Measurements from ENCODE around the gene IRX4.

Gene IRX4

DNA sequence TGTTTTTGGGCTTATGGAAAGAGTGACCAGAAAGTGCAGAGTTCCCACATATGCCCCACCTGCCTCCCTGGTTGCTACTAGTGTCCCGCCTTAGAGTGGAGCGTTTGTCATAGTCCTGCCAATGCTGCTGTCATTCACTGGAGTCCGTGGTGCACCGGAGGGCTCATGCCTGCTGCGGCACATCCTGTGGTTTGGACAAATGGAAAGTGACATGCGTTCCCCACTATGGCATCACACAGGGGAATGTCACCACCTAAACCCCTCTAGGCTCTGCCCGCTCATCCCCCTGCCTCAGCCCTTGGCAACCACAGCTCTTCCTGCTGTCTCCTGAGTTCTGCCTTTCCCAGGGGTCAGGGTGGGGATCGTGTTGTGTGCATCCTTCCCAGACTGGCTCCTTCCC, 29.2 kb downstream of the IRX4 start:
- no peak overlapping the region for H3K27ac ChIP-seq (ENCODE audit: low read length)
- no peak overlapping the region for H3K4me2 ChIP-seq (ENCODE audit: insufficient read depth, low read length)

DNA sequence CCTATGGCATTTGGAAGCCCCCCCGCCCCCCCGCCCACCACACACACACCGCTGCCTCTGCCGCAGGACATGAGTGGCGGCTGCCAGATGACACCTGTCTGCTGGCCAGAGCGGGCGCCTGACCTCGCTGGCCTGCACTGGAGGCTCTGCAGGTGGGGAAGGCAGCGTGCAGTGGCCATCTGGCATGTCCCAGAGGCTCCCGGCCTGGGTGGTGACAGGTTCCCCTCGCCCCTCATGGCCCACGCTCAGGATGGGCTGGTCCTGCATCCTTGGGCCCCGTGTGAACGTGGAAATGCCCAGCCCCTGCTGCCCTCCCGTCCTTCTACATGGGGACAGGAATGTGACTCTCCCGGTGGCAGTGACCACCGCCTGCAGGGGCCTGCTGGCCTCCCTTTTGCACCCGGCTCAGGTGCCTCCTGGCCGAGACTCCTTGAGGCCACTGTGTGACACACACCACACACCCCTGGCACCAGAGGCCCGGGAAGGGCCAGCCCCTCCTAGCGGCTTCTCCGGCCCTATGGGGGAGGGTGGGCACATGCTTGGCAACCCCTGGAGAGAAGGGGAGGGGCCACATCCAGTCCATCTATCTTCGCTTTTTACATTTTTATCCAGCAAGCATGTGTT, 30.3 kb downstream of the IRX4 start:
- Histone ChIP-seq H4K20me1 (ENCODE audit: insufficient read depth, low read length) (0 out of 2 replicates have a peak, but pooled peaks cover 3% of the 10 kb centered on the region), H3K9me3 (ENCODE audit: insufficient read depth, low read length, severe bottlenecking) (no peaks in the 10 kb centered on the region), H3K27ac (ENCODE audit: low read length) (no peak overlapping the region), H3K4me2 (ENCODE audit: insufficient read depth, low read length) (no peak overlapping the region), H3K4me1 (ENCODE audit: insufficient read depth, low read length) (no peaks in the 10 kb centered on the region), H3K36me3 (ENCODE audit: insufficient read depth, low read length) (no peaks in the 10 kb centered on the region), H3K9ac (ENCODE audit: low read depth, low read length) (no peak overlapping the region), H2AFZ (ENCODE audit: low read depth, low read length) (no peak overlapping the region), H3K27me3 (ENCODE audit: insufficient read depth, low read length, poor library complexity) (no peaks in the 10 kb centered on the region), H3K79me2 (ENCODE audit: insufficient read depth, low read length) (no peaks in the 10 kb centered on the region), H3K4me3 (ENCODE audit: low read depth in 1 of 2, low read length in 2 of 2) (no peak overlapping the region)
- TF ChIP-seq, protein P1, sequence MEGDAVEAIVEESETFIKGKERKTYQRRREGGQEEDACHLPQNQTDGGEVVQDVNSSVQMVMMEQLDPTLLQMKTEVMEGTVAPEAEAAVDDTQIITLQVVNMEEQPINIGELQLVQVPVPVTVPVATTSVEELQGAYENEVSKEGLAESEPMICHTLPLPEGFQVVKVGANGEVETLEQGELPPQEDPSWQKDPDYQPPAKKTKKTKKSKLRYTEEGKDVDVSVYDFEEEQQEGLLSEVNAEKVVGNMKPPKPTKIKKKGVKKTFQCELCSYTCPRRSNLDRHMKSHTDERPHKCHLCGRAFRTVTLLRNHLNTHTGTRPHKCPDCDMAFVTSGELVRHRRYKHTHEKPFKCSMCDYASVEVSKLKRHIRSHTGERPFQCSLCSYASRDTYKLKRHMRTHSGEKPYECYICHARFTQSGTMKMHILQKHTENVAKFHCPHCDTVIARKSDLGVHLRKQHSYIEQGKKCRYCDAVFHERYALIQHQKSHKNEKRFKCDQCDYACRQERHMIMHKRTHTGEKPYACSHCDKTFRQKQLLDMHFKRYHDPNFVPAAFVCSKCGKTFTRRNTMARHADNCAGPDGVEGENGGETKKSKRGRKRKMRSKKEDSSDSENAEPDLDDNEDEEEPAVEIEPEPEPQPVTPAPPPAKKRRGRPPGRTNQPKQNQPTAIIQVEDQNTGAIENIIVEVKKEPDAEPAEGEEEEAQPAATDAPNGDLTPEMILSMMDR (IDR thresholded peaks at IDR 0.05; ENCODE audit: borderline replicate concordance, extremely low read depth, low read length, poor library complexity, severe bottlenecking), result no peak
- no peak for TF ChIP-seq EZH2 (IDR thresholded peaks at IDR 0.05; ENCODE audit: borderline replicate concordance, low read depth, low read length, severe bottlenecking)
- ATAC-seq (ENCODE audit: insufficient read depth, low read depth) (no peak), DNase-seq (no peak)

More for the DNA sequence above, 29.2 kb downstream of the IRX4 start:
- Histone ChIP-seq H3K27me3 (ENCODE audit: insufficient read depth, low read length, poor library complexity) (no peaks in the 10 kb centered on the region), H3K9me3 (ENCODE audit: insufficient read depth, low read length, severe bottlenecking) (no peaks in the 10 kb centered on the region), H3K4me1 (ENCODE audit: insufficient read depth, low read length) (no peaks in the 10 kb centered on the region), H2AFZ (ENCODE audit: low read depth, low read length) (no peak overlapping the region), H3K79me2 (ENCODE audit: insufficient read depth, low read length) (no peaks in the 10 kb centered on the region), H3K9ac (ENCODE audit: low read depth, low read length) (no peak overlapping the region), H3K36me3 (ENCODE audit: insufficient read depth, low read length) (no peaks in the 10 kb centered on the region), H3K4me3 (ENCODE audit: low read depth in 1 of 2, low read length in 2 of 2) (no peak overlapping the region), H4K20me1 (ENCODE audit: insufficient read depth, low read length) (0 out of 2 replicates have a peak, but pooled peaks cover 3% of the 10 kb centered on the region)
- TF ChIP-seq EZH2 (IDR thresholded peaks at IDR 0.05; ENCODE audit: borderline replicate concordance, low read depth, low read length, severe bottlenecking), result no peak
- TF ChIP-seq, protein P1 (IDR thresholded peaks at IDR 0.05; ENCODE audit: borderline replicate concordance, extremely low read depth, low read length, poor library complexity, severe bottlenecking), result no peak
- DNase-seq (no peak), ATAC-seq (ENCODE audit: insufficient read depth, low read depth) (no peak)

DNA sequence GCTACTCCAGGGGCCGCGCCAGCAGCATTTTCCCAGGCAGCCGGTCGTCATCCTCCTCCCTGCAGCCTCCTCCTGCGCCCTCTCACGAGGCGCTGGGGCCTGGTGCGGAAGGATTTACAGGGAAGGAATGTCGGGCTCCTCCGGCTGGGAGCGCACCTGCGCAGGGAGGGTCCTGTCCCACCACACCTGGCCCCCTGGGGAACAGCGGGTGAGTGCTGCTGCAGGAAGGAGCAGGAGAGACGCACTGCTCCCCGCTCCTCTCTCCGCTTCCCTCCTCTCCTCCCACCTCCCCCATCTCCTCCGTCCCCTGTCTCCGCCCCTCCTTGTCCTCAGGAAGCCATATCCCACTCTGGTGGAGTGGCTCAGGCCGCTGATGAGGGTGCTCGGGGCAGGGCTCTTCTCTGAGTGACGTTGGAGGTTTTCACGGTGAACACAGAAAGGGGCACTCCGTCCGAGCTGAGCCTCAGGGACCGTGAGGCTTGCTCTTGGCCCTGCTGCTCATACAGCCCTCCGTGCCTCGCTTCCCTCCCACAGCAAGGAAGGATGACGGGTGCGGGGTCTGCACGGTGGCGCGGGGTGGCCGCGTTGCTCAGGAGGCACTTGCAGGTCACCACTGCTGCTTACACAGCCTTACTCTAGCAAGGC, 31.3 kb downstream of the IRX4 start:
- 0 out of 2 replicates have a peak, but pooled peaks cover 3% of the 10 kb centered on the region for H4K20me1 ChIP-seq (ENCODE audit: insufficient read depth, low read length)
- no peaks in the 10 kb centered on the region for H3K4me1 ChIP-seq (ENCODE audit: insufficient read depth, low read length)
- ATAC-seq (ENCODE audit: insufficient read depth, low read depth) (no peak), DNase-seq (no peak)
- TF ChIP-seq EZH2 (IDR thresholded peaks at IDR 0.05; ENCODE audit: borderline replicate concordance, low read depth, low read length, severe bottlenecking), result no peak
- TF ChIP-seq, protein P1 (IDR thresholded peaks at IDR 0.05; ENCODE audit: borderline replicate concordance, extremely low read depth, low read length, poor library complexity, severe bottlenecking), result no peak
- no peak overlapping the region for H2AFZ ChIP-seq (ENCODE audit: low read depth, low read length)
- H3K27ac ChIP-seq (ENCODE audit: low read length), result no peak overlapping the region
- H3K4me2 ChIP-seq (ENCODE audit: insufficient read depth, low read length), result no peak overlapping the region
- H3K27me3 ChIP-seq (ENCODE audit: insufficient read depth, low read length, poor library complexity), result no peaks in the 10 kb centered on the region
- H3K9me3 ChIP-seq (ENCODE audit: insufficient read depth, low read length, severe bottlenecking), result no peaks in the 10 kb centered on the region
- H3K4me3 ChIP-seq (ENCODE audit: low read depth in 1 of 2, low read length in 2 of 2), result no peak overlapping the region
- H3K36me3 ChIP-seq (ENCODE audit: insufficient read depth, low read length), result no peaks in the 10 kb centered on the region
- H3K79me2 ChIP-seq (ENCODE audit: insufficient read depth, low read length), result no peaks in the 10 kb centered on the region
- no peak overlapping the region for H3K9ac ChIP-seq (ENCODE audit: low read depth, low read length)

Measured in DND-41 (cell line).